ENCODE measurements around the gene PRKAB2.
"Not testable (repeated sequence)": the region's sequence is repeated elsewhere in the genome, so short reads cannot be mapped to it uniquely, and the experiment has no call there.

The PRKAB2 gene

GRCh38 chr1:147172168-147173016 lies at the start of gene PRKAB2:
TSS of gene PRKAB2 (minus strand) at chr1:147172470. CDS start at chr1:147172144, 326 bp downstream.
- DNase-seq (ENCODE audit: low spot score) = peak; percentile 96

GRCh38 chr1:147218606-147219005 lies 46.3 kb upstream of the PRKAB2 start:
- DNase-seq (ENCODE audit: low spot score) = no peak

- no peak for DNase-seq (ENCODE audit: low spot score)
These were observed 44.9 kb upstream of the PRKAB2 start for GRCh38 chr1:147217141-147217540.

- no peak for DNase-seq (ENCODE audit: low spot score)
These were observed 43.9 kb upstream of the PRKAB2 start for GRCh38 chr1:147216124-147216523.

- no peak for DNase-seq (ENCODE audit: low spot score)
These were observed 43.3 kb upstream of the PRKAB2 start for GRCh38 chr1:147215540-147215916.

- no peak for DNase-seq (ENCODE audit: low spot score)
These were observed 42.7 kb upstream of the PRKAB2 start for GRCh38 chr1:147214842-147215539.

GRCh38 chr1:147214325-147214724 lies 42.1 kb upstream of the PRKAB2 start:
- no peak for DNase-seq (ENCODE audit: low spot score)

- DNase-seq (ENCODE audit: low spot score) = no peak
These were observed 41.0 kb upstream of the PRKAB2 start for GRCh38 chr1:147213271-147213670.

- DNase-seq (ENCODE audit: low spot score) = no peak
These were observed 39.3 kb upstream of the PRKAB2 start for GRCh38 chr1:147211577-147211976.

- DNase-seq (ENCODE audit: low spot score) = no peak
These were observed 38.7 kb upstream of the PRKAB2 start for GRCh38 chr1:147210987-147211386.

GRCh38 chr1:147209825-147210821 lies 37.9 kb upstream of the PRKAB2 start:
- no peak for DNase-seq (ENCODE audit: low spot score)

GRCh38 chr1:147208619-147209018 lies 36.3 kb upstream of the PRKAB2 start:
- no peak for DNase-seq (ENCODE audit: low spot score)

- no peak for DNase-seq (ENCODE audit: low spot score)
These were observed 34.9 kb upstream of the PRKAB2 start for GRCh38 chr1:147207192-147207591.

- no peak for DNase-seq (ENCODE audit: low spot score)
These were observed 31.8 kb upstream of the PRKAB2 start for GRCh38 chr1:147204080-147204479.

- no peak for DNase-seq (ENCODE audit: low spot score)
These were observed 30.3 kb upstream of the PRKAB2 start for GRCh38 chr1:147202576-147202975.

GRCh38 chr1:147201786-147202185 lies 29.5 kb upstream of the PRKAB2 start:
- DNase-seq (ENCODE audit: low spot score) = no peak

- DNase-seq (ENCODE audit: low spot score) = no peak
These were observed 29.0 kb upstream of the PRKAB2 start for GRCh38 chr1:147201276-147201675.

- not testable (repeated sequence) for DNase-seq (ENCODE audit: low spot score)
These were observed 25.1 kb upstream of the PRKAB2 start for GRCh38 chr1:147197324-147197723.

GRCh38 chr1:147189514-147189913 lies 17.2 kb upstream of the PRKAB2 start:
- DNase-seq (ENCODE audit: low spot score) = peak; percentile 32

- DNase-seq (ENCODE audit: low spot score) = no peak
These were observed 13.2 kb upstream of the PRKAB2 start for GRCh38 chr1:147185432-147185831.

- no peak for DNase-seq (ENCODE audit: low spot score)
These were observed 5.5 kb upstream of the PRKAB2 start for GRCh38 chr1:147177611-147178380.
